Spleen (tissue), 7 donors: ENCODE measurements around the gene FBXW5.

Experiments
- POLR2A ChIP-seq, 3 donors: fragments of 450-650 bp; IDR thresholded peaks; one replicate each; pipeline ENCODE4 v1.5.1; 2017; ENCODE audit warnings: antibody characterized with exemption in 3 of 3, mild to moderate bottlenecking in 1 of 3
- TF ChIP-seq, protein P1 (sequence below), 11 experiments: fragments of 200-600 bp in 7 of 11; fragments of 450-650 bp in 4 of 11; sonication (generic) in 4 of 11; IDR thresholded peaks in 8 of 11; conservative IDR thresholded peaks in 3 of 11; 1 replicate in 7 of 11; 2 replicates in 4 of 11; pipeline versions ENCODE4 v1.4.0 to v1.8.0; 2016 to 2021; ENCODE audit warnings: antibody characterized with exemption in 11 of 11, inconsistent platforms in 4 of 11, mild to moderate bottlenecking in 1 of 11
- donor health status: DM: no; HTN: no; CAD: no; lungs with moderate emphysema.
- donor health status: DM: no; HTN: no; CAD: no.
- donor health status: DM: no; HTN: no; CAD: no.

DNA sequence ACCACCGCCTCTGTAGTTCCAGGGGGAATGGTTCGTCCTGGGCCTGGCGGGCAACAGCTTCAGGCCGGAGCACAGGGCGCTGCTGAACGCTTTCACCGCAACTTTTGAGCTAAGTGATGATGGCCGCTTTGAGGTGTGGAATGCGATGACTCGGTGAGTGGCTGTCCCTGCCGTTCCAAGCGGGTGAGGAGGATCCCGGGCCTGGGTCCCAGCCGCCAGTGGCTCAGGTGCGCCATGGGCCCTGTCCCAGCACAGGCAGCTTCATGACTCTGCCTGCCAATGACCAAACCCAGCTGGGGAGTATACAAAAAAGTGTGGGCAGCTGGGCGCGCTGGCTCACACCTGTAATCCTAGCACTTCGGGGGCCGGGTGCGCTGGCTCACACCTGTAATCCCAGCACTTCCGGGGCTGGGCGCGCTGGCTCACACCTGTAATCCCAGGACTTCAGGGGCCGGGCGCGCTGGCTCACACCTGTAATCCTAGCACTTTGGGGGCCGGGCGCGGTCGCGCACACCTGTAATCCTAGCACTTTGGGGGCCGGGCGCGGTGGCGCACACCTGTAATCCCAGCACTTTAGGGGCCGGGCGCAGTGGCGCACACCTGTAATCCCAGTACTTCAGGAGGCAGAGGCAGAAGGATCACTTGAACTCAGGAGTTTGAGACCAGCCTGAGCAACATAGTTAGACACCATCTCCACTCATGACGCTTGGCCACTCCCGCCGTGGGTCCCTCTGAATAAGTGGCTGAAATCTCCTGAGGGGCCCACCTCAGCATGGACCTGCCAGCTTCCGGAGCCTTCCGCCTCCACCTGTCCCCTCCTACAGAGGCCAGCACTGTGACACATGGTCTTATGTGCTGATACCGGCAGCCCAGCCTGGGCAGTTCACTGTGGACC, 8.6 kb upstream of the FBXW5 start:
- TF ChIP-seq, protein P1, sequence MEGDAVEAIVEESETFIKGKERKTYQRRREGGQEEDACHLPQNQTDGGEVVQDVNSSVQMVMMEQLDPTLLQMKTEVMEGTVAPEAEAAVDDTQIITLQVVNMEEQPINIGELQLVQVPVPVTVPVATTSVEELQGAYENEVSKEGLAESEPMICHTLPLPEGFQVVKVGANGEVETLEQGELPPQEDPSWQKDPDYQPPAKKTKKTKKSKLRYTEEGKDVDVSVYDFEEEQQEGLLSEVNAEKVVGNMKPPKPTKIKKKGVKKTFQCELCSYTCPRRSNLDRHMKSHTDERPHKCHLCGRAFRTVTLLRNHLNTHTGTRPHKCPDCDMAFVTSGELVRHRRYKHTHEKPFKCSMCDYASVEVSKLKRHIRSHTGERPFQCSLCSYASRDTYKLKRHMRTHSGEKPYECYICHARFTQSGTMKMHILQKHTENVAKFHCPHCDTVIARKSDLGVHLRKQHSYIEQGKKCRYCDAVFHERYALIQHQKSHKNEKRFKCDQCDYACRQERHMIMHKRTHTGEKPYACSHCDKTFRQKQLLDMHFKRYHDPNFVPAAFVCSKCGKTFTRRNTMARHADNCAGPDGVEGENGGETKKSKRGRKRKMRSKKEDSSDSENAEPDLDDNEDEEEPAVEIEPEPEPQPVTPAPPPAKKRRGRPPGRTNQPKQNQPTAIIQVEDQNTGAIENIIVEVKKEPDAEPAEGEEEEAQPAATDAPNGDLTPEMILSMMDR (IDR thresholded peaks at IDR 0.05 in 8 of 11, conservative IDR thresholded peaks at IDR 0.05 in 3 of 11) = no peak
- no peak for TF ChIP-seq POLR2A (IDR thresholded peaks at IDR 0.05)
